GM21390 (cell line): ENCODE results near the gene BTBD2.

ENCODE experiments used
- ATAC-seq: cut with Tn5 transposase; IDR thresholded peaks from one replicate; pipeline ENCODE4 v1.9.1; 2021; ENCODE audit not compliant: unreplicated experiment

BTBD2 gene

GRCh38 chr19:2015608-2015950, at the start of gene BTBD2:
Gene BTBD2, minus strand, starts transcription at chr19:2015714. Its CDS starts 11 bp downstream, at chr19:2015703.
- no peak for ATAC-seq

DNA sequence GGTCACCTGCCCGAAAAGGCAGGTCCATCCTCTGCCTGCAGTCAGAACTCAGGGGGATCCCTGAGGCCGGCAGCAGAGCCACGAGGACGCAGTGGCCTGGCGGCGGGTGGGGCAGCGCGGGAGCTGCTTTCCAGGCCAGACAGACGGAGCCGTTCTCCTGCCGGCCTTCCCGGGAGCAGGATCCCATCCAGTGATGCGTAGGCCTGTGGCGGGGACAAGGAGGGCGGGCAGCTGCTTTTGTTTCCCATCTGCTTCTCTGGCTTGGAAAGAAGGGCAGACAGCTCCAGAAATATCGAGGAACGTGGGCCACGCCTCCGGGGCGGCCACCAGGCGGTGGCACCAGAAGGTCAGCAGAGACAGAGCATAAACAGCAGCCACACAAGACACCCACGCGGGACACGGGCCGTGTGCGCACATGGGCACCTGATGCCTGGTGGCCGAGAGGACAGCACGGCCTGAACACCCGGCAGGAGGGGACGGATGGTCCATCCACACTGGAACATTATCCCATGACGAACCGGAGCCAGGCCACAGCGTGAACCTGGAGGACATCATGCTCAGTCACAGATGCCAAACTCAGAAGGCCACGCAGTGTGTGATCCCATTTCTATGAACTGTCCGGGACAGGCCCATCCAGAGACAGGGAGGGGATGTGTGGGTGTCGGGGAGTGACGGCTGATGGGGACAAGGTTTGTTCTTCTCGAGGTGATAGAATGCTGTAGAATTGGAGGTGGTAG, 49.4 kb upstream of the BTBD2 start:
- ATAC-seq: no peak

GRCh38 chr19:2064395-2064787, 48.9 kb upstream of the BTBD2 start:
- ATAC-seq: no peak

- ATAC-seq: no peak
Observed at GRCh38 chr19:2063824-2064223, 48.3 kb upstream of the BTBD2 start.

- no peak for ATAC-seq
Observed at GRCh38 chr19:2062770-2063169, 47.3 kb upstream of the BTBD2 start.

- no peak for ATAC-seq
Observed at GRCh38 chr19:2062389-2062729, 46.8 kb upstream of the BTBD2 start.

DNA sequence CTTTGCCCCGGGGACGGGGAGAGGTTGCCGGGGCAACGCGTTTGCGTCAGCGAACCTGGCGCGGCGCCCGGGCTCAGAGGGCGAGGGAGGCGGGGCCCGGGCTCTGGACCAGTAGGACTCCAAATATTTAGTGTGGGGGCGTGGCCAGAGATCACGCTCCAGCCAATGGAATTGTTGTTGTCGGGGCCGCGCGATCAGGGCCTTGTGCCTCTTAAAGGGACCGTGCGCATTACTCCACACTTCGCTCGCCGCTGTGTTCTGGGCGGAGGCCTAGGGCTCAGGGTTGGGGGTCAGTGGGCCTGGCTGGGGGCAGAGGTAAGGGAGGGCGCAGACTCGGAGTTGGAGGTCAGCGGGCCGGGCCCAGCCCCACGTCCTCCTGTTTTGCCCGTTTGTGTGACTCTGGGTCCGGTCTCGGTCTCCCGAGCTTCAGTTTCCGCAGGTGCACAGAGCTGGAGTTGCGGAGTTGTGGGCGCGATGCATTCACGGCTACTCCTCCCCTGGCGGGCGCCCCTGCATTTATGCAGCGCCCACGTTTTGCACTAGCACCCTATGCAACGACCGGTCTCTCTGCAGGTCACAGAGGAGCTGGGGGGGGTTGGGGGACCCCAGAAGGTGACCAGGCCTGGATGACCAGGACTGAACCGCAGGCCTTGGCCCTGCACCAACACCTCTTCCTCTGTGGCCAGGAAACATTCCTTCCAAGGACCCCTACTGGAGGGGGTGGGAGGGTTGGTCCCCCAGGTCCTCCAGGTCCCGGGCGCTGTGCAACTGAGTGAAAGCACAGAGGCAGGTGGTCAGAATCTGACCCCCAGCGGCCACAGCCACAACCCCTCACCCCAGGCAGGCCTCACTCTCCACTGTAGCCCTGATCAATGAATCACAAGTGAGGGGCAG, 46.2 kb upstream of the BTBD2 start:
- ATAC-seq: peak; percentile 77

DNA sequence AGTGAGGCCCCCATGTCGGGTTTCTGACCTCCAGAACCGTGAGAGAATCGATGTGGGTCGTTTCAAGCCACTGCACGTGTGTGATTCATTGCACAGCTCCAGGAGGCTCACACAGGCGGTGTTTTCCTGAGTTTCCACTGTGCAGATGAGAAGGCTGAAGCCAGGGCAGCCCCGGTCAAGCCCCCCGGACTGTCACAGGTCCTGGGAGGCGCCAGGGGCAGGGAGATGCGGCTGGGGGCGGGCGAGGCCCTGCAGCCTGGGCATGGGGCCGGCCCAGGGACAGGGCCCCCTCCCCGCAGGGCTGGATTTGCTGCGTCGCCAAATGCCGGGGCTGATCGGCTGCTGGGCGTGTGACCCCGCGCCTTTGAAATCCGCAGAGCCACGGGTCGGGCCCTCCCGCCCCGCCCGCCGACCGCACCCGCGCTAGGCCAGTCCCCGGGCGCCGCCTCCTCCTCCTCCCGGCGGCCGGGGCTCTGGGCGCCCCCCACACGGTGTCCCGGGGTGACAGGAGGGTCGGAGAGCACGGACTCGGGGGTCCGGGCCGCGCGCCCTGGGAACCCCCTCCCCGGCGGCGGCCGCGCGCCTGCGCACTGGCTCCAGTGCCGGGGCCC, 45.5 kb upstream of the BTBD2 start:
- ATAC-seq: peak; percentile 22

DNA sequence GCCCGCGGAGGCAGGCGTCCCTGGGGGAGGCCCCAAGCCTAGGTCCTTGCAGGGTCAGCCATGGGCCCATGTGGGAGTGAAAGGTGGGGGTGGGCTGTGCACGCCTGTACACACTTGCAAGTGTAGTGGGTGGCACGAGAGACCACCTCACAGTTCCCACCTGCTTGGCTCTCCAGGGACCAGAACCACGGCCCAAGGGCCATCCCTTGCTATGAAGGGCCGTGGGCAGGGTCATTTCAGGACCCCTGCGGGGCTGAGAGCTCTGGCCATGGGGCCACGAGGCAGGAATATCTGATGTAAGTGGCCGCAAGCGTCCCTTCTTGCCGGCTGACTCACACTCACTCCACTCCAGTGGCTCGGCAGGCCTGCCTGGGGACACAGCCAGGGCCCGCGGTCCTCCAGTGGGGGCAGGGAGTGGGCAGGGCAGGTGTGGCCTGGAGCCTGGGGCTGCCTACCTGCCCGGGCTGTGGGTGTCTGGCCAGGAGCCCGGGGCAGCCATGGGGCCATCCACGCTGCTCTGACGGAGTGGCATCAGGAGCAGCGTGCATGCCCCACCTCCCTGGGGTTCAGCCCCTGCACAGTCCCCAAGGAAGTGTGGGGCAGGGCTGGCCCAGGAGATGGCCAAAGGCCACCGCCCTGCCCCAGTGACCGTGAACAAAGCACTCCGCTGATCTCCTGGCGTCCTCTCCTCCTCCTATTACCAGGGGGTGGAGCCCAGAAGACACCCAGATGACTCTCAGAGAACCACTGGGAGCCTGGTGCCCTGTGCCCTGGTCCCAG, 44.1 kb upstream of the BTBD2 start:
- ATAC-seq: no peak

DNA sequence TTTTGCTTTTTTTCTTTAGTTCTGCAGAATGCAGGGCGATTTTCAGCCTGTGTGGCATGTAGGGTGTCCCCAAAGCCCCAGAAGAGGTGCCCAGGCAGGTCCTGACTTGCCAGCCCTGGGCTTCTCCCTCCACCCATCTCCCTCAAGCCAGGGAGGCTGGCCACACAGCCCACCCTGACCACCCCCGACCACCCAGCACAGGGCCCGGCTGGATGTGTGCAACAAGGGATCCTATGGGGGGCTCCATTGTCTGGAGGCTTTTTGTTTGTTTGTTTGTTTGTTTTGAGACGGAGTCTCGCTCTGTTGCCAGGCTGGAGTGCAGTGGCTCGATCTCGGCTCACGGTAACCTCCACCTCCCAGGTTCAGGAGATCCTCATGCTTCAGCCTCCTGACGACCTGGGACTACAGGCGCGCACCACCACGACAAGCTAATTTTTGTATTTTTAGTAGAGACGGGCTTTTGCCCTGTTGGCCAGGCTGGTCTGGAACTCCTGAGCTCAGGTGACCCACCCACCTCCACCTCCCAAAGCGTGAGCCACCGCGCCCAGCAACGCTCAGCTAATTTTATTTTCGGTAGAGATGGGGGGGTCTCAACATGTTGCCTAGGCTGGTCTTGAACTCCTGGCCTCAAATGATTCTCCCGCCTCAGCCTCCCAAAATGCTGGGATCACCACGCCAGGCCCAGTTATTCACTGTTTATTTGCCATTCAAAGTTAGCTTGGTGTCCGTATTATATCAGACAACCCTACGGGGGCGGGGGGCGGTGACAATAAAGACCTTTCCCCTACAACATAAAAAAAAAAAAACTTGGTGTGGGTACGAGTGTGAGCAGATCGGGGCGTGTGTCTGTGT, 43.3 kb upstream of the BTBD2 start:
- no peak for ATAC-seq

DNA sequence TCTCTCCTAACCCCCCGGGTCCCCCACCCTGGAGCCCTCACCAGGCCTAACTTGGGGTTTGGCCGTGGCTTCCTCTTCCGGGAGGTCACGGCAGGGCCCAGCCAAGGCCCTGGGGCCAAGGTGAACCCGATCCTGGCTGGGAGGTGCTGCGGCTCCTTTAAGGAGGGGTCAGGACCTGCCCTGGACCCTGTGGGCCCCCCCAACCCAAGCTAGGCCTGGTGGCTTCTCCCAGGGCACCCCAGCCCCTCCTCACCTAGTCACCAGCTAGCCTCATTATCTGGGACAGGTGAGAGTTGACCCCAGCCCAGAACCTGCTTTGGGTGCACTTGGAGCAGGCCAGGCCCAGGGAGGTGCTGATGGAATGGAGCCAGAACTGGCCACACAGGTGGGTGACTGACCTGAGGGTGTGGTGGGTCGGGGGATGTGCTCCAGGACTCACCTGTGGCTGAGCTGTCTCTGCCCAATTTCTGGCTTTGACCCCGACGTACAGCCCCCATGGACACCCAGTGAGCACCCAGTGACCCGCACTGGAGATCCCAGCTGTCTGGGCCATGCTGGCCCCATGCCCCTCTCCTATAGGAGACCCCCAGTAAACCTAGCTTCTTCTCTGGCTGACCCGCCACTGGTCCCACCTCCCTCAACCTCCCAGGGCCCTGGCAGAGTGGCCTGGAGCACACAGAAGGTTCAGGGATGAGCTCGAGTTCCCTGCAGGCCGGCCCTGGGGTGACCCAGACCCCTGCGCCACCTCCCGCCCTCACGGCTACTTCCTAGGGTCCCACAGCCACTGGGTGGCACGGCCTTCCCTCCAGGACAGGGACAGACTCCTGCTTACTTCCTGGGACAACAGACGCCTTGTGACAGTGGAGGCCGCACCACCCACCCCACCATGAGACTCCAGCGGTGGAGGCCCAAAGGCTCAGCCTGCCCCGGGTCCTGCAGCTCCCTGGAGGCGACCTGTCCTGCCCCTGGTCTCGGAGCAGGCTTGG, 42.3 kb upstream of the BTBD2 start:
- no peak for ATAC-seq

DNA sequence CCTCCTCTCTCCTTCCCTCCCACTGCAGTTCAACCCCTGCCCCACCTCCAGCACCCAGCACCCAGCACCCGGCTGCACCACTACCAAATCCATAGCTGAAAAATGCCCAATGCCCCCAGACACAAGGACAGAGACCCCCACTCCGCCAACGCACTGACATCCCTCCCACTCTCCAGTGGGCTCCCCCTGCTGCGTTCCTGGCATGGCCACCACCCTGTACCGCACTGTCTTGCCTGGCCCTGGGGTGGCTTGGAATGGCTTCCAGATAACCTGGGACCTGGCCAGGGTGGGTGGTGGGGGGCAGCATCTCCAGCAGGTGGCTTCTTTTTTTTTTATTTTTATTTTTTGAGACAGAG, 41.3 kb upstream of the BTBD2 start:
- no peak for ATAC-seq

GRCh38 chr19:2055931-2056836, 40.7 kb upstream of the BTBD2 start:
- ATAC-seq: no peak

GRCh38 chr19:2054763-2055162, 39.2 kb upstream of the BTBD2 start:
- no peak for ATAC-seq

DNA sequence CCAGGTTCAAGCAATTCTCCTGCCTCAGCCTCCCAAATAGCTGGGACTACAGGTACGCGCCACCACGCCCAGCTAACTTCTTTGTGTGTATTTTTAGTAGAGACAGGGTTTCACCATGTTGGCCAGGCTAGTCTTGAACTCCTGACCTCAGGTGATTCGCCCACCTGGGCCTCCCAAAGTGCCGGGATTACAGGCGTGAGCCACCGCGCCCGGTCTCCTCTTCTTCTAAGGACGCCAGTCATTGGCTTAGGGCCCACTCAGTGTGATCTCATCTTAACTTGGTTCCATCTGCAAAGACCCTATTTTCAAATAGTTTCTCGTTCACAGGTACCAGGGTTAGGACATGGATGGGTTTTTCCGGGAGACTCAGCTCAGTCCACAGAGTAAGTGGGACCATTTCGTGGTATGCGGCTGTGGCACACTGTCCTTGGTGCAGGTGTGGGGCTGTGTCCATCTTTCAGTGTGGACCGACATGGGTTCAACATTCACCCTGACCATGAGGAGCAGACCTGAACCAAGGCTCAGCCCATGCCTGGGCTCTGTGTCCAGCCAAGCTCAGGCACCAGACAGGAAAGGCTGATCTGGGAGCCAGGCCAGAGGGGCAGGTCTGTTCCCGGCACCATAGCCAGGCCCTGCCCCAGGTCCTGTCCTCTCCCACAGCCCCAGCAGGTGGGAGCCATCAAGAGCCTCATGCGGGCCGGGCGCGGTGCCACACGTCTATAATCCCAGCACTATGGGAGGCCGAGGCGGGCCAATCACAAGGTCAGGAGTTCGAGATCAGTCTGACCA, 38.3 kb upstream of the BTBD2 start:
- no peak for ATAC-seq

DNA sequence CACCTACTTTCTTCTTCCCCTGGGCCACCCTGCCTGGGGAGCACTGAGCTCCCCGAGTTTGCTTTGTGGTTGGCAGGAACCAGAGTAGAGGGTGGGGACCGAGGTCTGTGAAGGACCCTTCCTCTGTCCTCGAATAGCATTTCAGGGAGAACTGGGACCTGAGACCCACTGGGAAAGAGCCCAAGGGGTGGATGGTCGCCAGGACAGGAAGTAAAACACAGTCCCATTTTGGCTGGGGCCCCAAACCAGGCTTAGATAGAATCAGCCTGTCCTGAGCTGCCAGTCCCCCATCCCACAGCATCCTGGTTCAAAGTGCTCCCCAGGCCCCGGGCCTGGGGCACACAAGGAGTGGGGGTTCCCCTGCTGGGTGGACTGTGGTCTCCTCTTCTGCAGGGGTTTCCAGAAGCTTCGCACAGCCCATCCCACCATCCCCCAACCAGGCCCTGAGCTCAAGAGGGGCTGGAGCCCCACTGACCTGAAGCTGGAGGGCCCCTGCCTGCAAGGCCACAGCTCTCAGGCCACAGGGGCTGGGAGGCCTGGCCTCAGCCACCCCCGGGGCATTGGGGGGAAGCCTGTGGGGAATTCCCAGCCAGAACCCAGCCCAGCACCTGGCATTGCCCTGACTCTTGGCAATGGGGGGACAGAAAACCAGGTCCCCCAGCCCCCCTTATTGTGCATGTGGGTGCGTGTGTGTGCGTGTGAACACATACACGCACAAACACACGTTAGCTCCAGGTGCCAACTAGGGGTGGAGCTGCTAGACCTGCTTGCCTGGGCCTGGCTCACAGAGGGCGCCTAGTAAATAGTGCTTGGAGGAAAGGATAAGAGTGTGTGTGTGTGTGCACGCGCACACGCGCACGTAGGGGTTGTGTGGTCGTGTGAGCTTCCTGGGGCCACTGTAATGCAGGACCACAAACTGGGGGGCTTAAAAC, 36.5 kb upstream of the BTBD2 start:
- ATAC-seq: no peak
